DOHH2 (cell line): ENCODE measurements around the gene VAV2.

Experiments used
- H3F3A ChIP-seq: fragments of 200-600 bp; sonication (generic), shearing (Covaris generic); 2 replicates; pipeline ENCODE4 v1.6.0; 2016; ENCODE audit warnings: antibody characterized with exemption, mild to moderate bottlenecking; ENCODE audit not compliant: control insufficient read depth, insufficient read depth
- H3K27ac ChIP-seq: fragments of 200-600 bp; sonication (generic); 2 replicates; pipeline ENCODE4 v1.5.1; 2014; ENCODE audit warnings: low read depth, mild to moderate bottlenecking, low read length, moderate library complexity
- H3K27me3 ChIP-seq: fragments of 200-600 bp; sonication (generic); 2 replicates; pipeline ENCODE4 v1.6.1; 2014; ENCODE audit warnings: mild to moderate bottlenecking, low read length, mixed read lengths; ENCODE audit not compliant: control insufficient read depth
- H3K36me3 ChIP-seq: fragments of 200-600 bp; sonication (generic); 2 replicates; pipeline ENCODE4 v1.6.1; 2014; ENCODE audit warnings: mild to moderate bottlenecking, low read length, moderate library complexity, mixed read lengths; ENCODE audit not compliant: control insufficient read depth
- H3K4me1 ChIP-seq: fragments of 200-600 bp; sonication (generic); 2 replicates; pipeline ENCODE4 v1.6.1; 2014; ENCODE audit warnings: mild to moderate bottlenecking, low read length, mixed read lengths; ENCODE audit not compliant: control insufficient read depth
- H3K4me2 ChIP-seq: fragments of 200-600 bp; sonication (generic); 2 replicates; pipeline ENCODE4 v1.6.0; 2014; ENCODE audit warnings: mild to moderate bottlenecking, low read length, moderate library complexity
- H3K4me3 ChIP-seq: fragments of 200-600 bp; sonication (generic); 2 replicates; pipeline ENCODE4 v1.5.1; 2014; ENCODE audit warnings: mild to moderate bottlenecking, low read length, mixed read lengths
- H3K79me2 ChIP-seq: fragments of 200-600 bp; sonication (generic); 2 replicates; pipeline ENCODE4 v1.6.1; 2014; ENCODE audit warnings: mild to moderate bottlenecking, low read length, mixed read lengths; ENCODE audit not compliant: control insufficient read depth
- H3K9me2 ChIP-seq: fragments of 200-600 bp; sonication (generic); replicated peaks from 2 replicates; pipeline ENCODE4 v1.6.1; 2014; ENCODE audit warnings: mild to moderate bottlenecking, low read length, mixed read lengths; ENCODE audit not compliant: control insufficient read depth
- H3K9me3 ChIP-seq: fragments of 200-600 bp; sonication (generic); 2 replicates; pipeline ENCODE4 v1.6.1; 2014; ENCODE audit warnings: antibody characterized with exemption, low read length, mixed read lengths; ENCODE audit not compliant: control insufficient read depth, insufficient read depth
- H4K20me1 ChIP-seq: fragments of 200-600 bp; sonication (generic); 2 replicates; pipeline ENCODE4 v1.6.0; 2014; ENCODE audit warnings: low read depth, mild to moderate bottlenecking, antibody characterized with exemption, low read length, moderate library complexity; ENCODE audit not compliant: control insufficient read depth, insufficient read depth
- CTCF ChIP-seq: fragments of 200-600 bp; sonication (generic); IDR thresholded peaks from one replicate; pipeline ENCODE4 v1.5.1; 2014; ENCODE audit warnings: antibody characterized with exemption, mild to moderate bottlenecking, low read depth, low read length; ENCODE audit not compliant: poor library complexity, severe bottlenecking
- EZH2phosphoT487 ChIP-seq: fragments of 200-600 bp; sonication (generic); IDR thresholded peaks from 2 replicates; pipeline ENCODE4 v1.6.1; 2017; ENCODE audit warnings: borderline replicate concordance, mild to moderate bottlenecking, antibody characterized with exemption, low read length, moderate library complexity, mixed read lengths

Gene VAV2

DNA sequence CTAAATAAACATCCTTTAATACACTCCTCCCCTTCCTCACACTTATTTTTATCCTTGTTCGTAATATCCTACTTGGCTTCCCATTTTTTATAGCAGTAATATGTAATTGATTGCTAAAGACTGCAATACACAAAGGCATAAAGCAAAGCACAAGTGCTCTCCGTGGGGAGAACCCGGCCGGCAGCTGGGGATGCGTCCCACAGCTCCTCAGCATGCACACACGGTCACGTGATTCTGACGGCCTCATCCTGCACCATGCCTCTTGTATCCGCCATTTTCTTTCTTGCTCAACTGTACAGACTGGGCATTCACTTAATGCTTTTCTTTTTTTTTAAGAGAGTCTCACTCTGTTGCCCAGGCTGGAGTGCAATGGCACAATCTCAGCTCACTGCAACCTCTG is 36.0 kb upstream of the VAV2 start:
- Histone ChIP-seq H3K4me1 (peaks cover 25% of the 10 kb centered on the region), H3K4me2 (no peak overlapping the region), H3K9me2 (no peaks in the 10 kb centered on the region), H3K27me3 (no peaks in the 10 kb centered on the region), H3K9me3 (no peaks in the 10 kb centered on the region), H3K79me2 (peaks cover 11% of the 10 kb centered on the region), H3K36me3 (peaks cover 55% of the 10 kb centered on the region), H3K4me3 (no peak overlapping the region), H3F3A (peaks cover 10% of the 10 kb centered on the region; the same call in 1 of the 2 replicates), H4K20me1 (0 out of 2 replicates have a peak, but pooled peaks cover 5% of the 10 kb centered on the region), H3K27ac (no peak overlapping the region)
- TF ChIP-seq CTCF (no peak), EZH2phosphoT487 (no peak)

DNA sequence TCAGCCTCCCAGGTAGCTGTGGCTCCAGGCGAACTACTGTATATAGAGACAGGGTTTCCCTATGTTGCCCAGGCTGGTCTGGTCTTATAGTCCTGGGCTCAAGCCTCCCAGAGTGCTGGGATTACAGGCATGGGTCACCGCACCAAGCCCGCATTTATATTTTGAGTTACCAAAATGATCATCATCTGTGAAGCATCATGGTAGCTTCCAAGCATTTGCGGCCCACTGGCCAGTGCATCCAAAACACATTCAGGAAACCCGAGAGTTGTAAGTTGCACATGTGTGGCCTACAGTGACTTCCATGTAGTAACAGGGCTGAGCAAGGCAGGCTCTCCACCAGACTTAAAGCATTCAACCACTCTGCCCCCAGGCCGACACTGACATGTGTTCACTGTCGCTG is 35.4 kb upstream of the VAV2 start:
- H4K20me1 ChIP-seq = 0 out of 2 replicates have a peak, but pooled peaks cover 5% of the 10 kb centered on the region
- peaks cover 25% of the 10 kb centered on the region for H3K4me1 ChIP-seq
- no peaks in the 10 kb centered on the region for H3K27me3 ChIP-seq
- H3K36me3 ChIP-seq = peaks cover 52% of the 10 kb centered on the region
- peaks cover 11% of the 10 kb centered on the region for H3K79me2 ChIP-seq
- no peak overlapping the region for H3K27ac ChIP-seq
- no peaks in the 10 kb centered on the region for H3K9me3 ChIP-seq
- TF ChIP-seq CTCF = no peak
- no peak for TF ChIP-seq EZH2phosphoT487
- H3K9me2 ChIP-seq = no peaks in the 10 kb centered on the region
- H3K4me2 ChIP-seq = no peak overlapping the region
- peaks cover 10% of the 10 kb centered on the region; the same call in 1 of the 2 replicates for H3F3A ChIP-seq
- H3K4me3 ChIP-seq = no peak overlapping the region

DNA sequence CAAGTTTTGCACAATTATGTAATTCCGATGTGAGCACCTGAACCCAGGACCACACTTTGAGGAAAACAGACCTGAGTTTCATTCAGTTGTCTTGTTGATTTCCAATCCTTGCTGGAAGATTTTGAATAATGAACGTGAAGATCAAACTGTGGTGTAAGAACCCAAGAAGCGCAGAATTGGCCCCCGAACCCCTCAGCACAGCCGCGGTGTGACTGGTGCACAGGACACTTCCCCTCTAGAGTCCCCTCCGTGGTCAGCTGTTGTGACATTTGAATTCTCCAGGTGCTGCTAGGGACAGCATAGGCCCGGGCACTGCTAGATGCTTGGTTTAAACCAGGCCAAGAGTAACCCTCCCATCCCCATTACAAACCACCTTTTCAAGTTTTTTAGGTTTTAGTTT is 34.9 kb upstream of the VAV2 start:
- H4K20me1 ChIP-seq = 0 out of 2 replicates have a peak, but pooled peaks cover 5% of the 10 kb centered on the region
- H3K4me1 ChIP-seq = peaks cover 25% of the 10 kb centered on the region
- no peaks in the 10 kb centered on the region for H3K9me3 ChIP-seq
- no peak overlapping the region for H3K4me2 ChIP-seq
- H3F3A ChIP-seq = peaks cover 10% of the 10 kb centered on the region; the same call in 1 of the 2 replicates
- no peaks in the 10 kb centered on the region for H3K27me3 ChIP-seq
- H3K36me3 ChIP-seq = peaks cover 50% of the 10 kb centered on the region
- H3K4me3 ChIP-seq = no peak overlapping the region
- H3K27ac ChIP-seq = no peak overlapping the region
- no peaks in the 10 kb centered on the region for H3K9me2 ChIP-seq
- TF ChIP-seq CTCF (no peak), EZH2phosphoT487 (no peak)
- peaks cover 11% of the 10 kb centered on the region for H3K79me2 ChIP-seq
